CMK (cell line): Measurements from ENCODE around the gene GAREM1.

Source experiments
- DNase-seq: peaks from one replicate; pipeline ENCODE4 v3.0.0-alpha.2; 2010; ENCODE audit warnings: low read depth

Gene GAREM1

DNA sequence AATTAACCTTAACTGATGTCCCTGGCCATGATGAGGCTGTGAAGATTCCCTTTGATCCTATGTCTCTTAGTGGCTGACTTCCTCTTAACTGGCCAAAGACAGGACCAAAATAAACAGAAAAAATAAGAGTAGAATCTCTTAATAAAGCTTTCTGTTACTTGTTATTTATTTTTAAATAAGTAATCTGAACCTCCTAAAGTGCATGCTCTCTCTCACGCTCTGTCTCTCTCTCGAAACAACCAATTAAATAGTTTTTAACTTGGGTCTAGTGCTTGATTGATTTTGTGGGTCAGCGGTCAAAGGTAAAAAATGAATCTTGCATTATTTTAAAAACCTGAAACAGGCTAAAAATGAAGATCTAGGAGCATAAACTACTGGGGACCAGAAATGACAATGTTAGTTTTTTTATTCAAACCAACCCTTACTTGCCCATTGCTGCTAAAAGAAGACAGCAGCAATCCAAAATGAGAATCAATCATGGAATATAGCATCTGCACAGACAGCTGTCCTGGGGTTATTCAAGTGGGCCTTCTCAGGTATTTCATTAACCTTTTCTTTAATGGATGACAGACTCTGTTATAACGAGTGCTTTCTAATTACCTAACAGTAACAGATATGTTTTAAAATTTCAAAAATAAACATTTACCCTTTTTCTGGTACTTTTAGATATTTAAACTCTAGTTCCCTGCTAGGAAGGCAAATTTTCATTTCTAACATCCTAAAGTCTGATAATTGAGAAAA is 11.2 kb downstream of the GAREM1 start:
- DNase-seq = no peak

- no peak for DNase-seq
These were observed 15.3 kb downstream of the GAREM1 start for GRCh38 chr18:32455361-32455760.

- no peak for DNase-seq
These were observed 16.1 kb downstream of the GAREM1 start for GRCh38 chr18:32454593-32454992.

GRCh38 chr18:32450874-32451273 is 19.8 kb downstream of the GAREM1 start:
- no peak for DNase-seq

GRCh38 chr18:32450026-32450691 is 20.5 kb downstream of the GAREM1 start:
- no peak for DNase-seq

DNA sequence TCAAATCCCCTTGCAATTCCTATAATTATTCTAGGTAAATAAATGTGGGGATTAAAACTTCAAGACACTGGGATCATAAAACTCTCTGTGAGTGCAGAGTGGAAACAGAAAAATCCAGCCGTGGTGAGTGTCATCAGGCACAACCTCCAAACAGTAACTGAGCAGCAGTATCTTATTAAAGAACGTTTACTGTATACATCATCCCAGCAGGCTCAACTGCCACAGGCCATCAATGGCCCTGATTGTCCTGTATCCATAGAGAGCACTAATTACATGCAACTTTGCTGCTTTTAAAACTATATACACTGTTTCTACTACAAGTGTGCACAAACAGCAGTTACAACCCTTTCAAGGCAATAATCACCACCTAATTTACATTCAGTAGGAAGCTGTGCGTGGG is 23.9 kb downstream of the GAREM1 start:
- DNase-seq = no peak

DNA sequence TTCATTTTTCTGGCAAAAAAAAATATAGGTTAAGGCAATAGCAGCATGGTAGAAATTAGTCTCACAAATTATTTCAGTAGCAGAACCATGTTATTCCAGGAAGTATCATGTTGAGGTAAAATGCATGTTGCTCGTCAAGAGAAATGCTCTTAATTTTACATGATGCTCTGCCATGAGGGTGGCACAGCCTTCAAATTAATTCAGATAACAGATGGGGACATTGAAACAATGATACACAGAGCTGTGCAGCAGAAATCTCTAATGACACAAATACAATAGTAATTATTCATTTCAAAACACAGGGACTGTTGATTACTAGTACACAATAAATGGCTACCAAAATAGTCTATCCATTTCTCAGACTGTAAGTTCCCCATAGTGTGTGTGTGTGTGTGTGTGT is 24.8 kb downstream of the GAREM1 start:
- no peak for DNase-seq

- no peak for DNase-seq
These were observed 26.9 kb downstream of the GAREM1 start for GRCh38 chr18:32443706-32444215.

- DNase-seq = no peak
These were observed 27.5 kb downstream of the GAREM1 start for GRCh38 chr18:32443033-32443705.

DNA sequence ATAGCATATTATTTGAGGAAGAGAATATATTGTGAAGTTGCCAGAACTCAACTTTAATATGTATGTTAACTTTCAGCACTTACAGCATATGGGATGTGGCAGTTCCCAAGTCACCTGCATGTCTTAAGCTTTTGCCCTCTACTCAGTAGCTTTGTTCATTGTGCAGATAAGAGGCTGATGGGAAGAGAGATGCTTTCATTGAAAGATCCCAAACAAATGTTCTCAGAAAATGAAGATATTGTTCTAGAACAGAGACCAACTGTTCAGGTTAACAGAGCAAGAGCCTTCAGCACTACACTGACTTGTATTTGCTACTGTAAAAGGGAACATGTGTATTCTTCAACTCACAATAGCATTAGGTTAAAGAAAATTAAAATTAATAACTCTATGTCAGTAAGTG is 28.1 kb downstream of the GAREM1 start:
- DNase-seq = no peak

GRCh38 chr18:32441533-32441932 is 29.1 kb downstream of the GAREM1 start:
- no peak for DNase-seq

DNA sequence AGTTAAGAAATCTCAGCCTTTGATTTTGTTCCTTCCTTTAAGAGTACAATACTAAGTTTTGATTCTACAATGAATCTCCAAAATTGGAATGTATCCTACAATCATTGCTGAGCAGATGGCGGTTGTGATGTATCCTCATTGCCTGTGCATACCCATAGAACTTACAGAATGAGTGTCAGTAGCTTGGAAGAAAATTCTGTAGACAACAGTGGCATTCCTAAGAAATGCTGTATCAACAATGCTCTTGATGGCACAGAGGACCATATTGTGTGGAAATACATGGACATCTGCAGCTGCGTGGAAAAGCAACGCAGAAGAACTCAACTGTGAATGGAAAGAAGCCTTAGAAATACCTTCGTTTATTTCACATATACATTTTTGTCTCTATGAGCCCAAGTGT is 30.2 kb downstream of the GAREM1 start:
- no peak for DNase-seq

GRCh38 chr18:32439802-32440201 is 30.9 kb downstream of the GAREM1 start:
- DNase-seq = no peak

DNA sequence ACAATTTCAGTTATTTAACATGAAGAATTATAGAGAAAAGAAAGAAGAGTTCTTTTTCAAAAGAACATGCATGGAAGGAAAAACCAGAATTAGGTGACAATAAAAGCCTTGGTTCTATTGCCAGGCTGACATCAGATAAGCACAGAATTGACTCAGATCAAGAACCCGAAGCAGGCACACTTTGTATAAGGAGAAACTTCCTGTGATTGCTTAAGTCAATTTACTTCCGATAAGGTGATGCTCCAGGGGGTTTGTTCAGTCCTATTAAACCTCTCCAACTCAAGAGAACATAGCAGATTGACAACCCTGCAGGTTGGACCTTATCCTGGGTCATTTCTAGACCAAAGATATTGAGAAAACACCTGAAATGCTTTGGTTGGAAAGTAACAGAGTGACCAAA is 31.4 kb downstream of the GAREM1 start:
- DNase-seq = no peak

GRCh38 chr18:32438173-32438572 is 32.5 kb downstream of the GAREM1 start:
- DNase-seq = no peak

DNA sequence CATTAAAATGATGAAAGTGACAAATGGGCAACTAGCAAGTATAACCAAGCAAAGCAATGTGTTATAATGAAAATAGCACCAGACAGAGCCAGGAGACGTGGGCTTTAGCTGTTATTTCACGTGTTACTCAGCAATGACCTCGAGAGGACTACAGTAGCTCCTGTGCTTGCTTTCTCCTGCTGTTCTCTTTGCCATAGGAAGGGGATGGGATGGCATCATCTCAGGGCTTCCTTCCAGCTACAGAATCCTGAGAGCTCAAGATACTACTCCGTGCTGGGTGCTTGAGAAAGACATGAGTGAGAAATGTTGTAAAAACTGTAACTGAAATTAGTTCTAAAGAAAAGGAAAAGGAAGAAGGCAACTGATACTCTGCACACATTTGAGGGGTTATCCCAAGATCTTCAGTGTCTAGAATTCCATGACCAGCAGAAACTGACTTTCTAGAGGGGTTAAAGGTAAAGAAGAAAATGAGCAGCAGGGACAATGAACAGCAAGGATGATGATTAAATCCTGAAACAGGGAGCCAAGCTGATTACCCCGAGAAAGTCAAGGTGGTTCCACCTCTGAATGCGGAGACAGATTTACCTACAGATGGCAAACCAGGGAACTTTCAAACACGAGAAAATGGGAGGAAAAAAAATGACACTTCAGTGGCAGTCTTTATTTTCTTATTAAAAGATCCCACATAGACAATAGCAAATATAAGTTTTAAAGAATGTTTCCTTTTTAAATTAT is 33.4 kb downstream of the GAREM1 start:
- DNase-seq = no peak

DNA sequence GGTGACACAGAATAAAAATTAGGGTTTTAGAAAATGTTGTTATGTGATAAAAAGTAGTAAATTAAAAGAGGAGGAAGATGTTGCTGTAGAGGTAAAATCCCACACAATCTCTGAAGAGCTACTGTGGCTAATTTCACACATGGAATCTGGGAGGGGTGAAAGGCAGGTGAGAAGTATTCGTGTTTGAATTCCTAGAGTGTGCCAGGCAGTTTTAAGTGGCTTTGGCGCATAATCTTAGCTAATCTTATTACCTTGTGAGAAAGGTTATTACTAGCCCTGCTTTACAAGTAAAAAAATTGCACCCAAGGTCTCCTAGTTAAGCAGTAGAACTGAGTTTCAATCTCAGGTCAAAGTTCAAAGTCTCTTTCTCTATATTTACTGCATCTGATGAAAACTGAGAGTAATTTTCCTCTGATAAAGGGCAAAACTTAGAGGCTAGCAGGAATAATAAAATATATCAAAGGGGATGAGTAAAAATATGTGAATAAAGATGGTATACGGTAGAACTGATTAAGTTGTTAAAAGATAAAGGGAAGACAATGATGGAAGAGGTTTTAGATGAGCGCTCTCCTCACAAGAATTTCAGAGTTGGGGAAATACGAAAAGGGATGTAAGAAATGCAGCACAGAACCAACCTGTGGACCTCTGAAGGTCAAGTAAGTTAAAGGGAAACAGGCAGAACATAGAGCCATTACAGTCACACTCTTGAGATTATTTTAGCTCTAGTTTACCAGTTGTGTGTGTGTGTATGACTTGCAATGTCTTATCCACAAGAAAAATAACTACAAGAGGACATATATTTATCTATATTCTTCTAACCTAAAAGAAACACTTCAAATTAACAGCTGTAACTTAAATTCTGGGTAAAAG is 34.8 kb downstream of the GAREM1 start:
- no peak for DNase-seq

- DNase-seq = no peak
These were observed 38.9 kb downstream of the GAREM1 start for GRCh38 chr18:32431753-32432152.

DNA sequence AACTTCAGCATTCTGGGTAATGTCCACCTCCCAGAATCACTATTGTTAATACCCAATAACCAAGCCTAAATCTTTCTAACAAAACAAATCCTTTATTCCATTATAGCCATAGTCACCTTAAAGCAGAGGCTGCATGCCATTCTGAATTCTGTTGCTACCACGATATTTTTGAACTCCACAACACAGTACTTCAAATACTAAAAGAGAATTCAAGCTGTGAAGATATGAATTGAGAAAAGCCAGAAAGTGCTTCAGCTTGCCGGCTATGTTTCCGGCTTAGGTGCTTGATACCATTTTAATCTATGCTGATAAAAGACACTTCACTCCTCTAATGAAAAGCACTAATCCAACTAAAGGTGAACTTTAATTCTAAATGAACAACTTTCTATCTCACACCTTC is 41.3 kb downstream of the GAREM1 start:
- DNase-seq = no peak

GRCh38 chr18:32427084-32427900 is 43.4 kb downstream of the GAREM1 start:
- no peak for DNase-seq

- no peak for DNase-seq
These were observed 45.2 kb downstream of the GAREM1 start for GRCh38 chr18:32425466-32425865.
